ENCODE data around the gene SLC32A1. TPM values are rescaled to one million over a fixed set of nuclear protein-coding genes. Genes with fewer than 3 reads are reported as not detected.

The SLC32A1 gene, protein sequence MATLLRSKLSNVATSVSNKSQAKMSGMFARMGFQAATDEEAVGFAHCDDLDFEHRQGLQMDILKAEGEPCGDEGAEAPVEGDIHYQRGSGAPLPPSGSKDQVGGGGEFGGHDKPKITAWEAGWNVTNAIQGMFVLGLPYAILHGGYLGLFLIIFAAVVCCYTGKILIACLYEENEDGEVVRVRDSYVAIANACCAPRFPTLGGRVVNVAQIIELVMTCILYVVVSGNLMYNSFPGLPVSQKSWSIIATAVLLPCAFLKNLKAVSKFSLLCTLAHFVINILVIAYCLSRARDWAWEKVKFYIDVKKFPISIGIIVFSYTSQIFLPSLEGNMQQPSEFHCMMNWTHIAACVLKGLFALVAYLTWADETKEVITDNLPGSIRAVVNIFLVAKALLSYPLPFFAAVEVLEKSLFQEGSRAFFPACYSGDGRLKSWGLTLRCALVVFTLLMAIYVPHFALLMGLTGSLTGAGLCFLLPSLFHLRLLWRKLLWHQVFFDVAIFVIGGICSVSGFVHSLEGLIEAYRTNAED
- total RNA-seq, result 6.4 TPM

DNA sequence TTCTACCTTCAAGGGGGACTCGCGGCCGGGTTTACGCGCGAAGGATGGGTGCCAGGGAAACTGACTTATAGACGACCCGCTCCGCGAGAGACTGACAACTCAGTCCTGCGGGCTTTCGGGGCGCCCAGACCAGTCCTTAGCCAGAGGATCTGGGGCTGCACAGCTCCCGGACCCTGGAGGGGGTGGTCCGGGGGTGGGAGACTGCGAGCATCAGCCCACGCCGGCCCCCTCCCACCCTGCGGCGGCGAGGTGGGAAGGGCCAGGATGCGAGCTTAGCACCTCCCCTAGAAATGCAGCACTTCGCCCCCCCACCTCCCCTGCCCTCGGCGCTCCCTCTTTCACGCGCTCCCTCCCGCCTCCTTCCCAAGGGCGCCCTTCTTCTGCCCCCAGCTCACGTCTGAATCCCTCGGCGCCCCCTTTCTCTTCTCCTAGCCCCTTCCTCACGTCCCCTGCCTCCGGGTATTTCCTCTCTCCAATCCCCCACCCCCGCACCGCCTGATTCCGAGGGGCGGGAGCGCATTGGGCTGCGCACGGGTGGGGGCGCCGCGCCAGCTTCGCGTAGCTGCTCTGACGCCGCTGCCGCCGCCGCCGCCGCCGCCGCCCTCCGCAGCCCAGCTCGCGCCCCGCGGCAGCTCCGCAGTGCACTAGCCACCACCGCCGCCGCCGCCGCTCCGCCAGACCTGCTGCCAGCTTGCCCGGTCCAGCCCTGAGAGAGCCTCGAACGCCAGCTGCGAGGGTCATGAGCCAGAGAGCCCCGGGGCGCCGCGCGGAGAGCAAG is at the start of gene SLC32A1:
Gene SLC32A1 (plus strand): TSS at position 639 of the 778 bp plus-strand sequence. CDS start 239 bp downstream, outside the sequence.
- DNase-seq, result no peak

DNA sequence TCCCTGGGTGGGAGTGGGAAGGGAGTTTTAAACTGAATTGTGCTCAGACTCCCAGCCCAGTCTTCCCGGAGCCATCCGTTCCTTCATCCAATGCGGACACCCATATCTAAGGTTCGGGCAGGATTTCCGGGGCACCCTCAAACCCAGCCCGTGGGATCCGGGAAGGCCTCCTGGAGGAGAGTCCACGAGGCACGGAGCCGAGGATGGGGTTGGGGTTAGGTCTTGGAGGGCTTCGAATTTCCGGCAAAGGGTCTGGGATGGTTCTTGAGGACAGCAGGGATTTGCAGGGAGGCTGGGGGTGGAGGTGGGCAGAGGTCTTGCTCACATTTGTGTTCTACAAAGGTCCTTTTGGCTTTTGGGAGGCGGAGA is 49.5 kb upstream of the SLC32A1 start:
- DNase-seq, result peak; percentile 15

DNA sequence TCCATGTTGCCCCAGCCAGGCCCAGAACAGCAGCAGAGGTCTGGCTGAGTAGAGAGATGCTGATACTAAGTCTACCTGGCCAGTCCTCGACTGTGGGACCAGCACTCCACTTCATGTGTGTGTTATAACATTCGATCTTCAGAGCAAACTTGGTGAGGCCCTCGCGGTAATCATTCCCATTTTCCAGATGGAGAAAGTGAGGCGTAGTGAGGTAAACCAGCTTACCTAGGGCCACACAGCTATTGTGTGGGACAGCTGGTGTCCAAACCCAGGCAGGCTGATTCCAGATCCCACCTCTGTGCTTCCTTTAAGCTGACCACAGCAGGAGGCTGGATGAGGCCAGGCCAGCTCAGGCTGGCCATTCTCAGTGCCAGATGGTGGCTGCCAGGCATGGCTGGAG is 47.7 kb upstream of the SLC32A1 start:
- DNase-seq, result no peak

DNA sequence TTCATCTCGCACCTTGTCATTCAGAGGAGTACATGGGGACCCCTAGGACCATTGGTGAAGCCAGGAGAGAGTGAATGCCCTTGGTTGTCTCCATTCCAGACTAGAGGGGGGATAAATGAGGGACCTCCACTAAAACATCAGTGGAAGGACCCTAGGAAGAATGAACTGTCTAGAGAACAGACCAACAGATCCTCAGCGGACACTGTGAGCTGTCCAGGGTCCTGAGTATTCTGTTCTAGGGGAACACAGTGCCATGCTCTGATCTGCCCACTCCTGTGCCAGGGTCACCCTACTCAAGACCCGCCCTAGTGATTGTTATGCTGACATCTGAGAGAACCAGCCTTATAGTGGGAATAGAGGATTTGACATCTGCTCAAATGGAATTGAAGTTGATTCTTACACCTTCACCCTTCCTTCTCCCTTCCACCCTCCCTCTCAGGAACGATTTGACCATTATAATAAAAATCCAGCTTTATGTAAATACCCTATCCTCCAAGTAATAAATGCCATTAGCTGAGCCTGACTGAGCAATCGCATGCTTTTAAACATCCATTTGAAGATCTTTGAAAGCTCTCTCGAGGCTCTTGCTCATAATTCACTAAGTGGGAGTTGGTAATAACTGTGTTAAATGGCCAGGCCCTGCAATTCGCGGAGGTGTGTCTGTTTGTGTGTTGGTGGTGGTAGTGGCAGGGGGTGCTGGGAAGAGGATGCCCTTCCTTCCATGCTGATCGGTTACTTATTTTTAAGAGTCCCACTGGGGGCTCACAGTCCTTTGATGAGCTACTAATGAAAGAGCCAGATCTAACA is 43.6 kb upstream of the SLC32A1 start:
- DNase-seq, result no peak

DNA sequence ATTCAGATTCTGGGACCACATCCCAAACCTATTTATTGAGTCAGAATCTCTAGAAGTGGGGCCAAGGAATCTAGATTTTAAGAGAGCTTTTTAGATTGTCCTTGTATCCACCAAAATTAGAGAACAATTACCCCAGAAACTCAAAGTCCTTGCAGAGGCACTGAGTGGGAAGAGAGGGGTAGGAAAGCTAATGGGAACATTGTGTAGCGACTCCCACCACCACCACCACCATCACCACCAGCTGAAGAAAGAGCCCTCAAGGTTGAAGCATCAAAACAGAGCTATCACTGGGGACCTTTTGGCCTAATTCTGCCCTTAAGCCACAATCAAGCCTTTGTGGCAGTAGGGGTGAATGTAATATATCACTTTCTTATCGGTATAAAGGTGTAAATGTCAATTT is 39.0 kb upstream of the SLC32A1 start:
- no peak for DNase-seq

DNA sequence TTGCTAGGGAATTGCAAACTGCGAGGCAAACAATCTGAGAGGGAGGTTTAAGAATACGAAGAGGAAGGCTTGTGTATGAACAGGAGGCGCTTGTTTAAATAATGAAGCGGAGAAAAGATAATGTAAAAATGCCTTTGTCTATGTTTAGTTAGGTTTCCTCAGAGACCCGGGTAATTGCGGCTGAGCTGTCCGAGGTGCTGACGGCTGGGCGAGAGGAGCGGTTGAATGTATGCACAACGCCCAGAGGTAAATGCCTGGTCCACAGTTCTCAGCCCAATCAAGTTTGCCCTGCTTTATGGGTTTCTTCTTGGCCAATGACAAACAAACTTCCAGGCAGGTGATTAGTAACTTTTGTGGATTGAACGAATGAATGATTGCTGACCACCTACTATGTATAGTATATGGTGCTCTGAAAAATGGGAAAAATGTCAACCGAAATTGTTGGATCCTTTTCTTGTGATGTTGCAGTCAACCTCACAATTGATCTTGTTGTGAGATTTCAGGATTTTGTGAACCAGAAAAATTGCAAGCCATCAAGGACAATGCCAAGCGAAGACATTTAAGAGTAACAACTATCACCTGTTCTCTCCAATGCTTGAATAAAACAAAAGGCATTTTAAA is 38.3 kb upstream of the SLC32A1 start:
- DNase-seq, result no peak

DNA sequence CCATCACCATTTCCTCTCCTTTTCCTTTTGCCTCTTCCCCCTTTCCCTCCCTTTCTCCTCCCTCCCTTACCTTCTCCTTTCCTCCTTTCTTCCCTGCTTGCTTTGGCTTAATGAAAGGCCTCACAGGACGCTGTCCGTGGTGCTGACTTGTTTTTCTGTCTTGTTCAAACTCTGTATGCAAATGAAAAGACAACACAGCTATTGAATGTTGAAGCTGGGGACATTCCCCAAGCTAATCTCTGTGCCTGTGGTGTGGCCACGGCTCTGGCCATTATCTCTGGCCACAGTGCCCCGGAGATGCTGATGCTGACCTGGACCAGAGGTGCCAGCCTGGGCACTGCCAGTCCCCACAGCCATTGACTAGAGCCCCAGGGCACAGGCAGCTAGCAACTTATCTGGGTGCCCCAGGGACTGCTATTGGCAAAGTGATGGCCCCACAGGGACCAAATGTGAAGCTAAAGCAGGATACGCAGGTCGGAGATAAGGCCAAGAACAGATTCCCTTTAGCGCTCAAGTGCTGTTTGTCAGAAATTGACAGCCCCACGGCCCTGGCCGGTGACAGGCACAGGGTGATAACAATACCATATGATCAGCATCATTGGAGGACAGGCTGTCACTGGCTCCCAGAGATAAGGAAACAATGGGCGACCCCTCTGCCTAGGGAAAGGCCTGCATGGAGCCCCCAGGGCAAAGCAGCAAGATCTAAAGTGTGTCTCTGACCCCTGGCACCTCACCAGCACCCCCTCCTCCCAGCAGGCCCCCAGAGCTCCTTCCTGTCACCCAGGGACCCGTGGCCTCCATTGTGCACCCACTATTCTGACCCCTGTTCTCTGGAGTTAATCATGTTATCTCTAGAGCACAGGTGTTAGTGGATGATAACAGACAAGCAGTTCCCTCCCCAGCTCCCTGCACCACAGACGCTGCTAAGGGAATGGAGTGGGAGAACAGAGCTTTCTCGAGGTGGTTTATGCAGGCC is 31.6 kb upstream of the SLC32A1 start:
- peak; percentile 6 for DNase-seq

DNA sequence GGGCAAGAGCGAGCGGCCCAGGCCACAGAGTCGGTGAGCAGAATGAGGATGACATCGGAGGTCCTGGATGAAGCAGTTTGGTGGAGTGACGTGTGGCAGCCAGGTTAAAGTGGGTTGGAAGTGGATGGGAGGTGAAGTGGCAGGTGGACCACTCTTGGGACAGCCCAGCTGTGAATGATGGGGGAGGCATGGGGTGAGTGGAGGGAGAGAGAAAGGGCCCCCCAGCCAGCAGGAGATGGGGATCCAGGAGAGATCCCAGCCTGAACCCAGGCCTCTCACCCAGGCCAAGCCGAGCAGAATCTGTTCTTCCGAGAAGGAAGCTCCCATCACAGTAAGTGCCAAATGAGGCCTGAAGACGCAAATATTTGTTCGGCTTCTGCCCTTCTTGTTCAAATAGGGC is 27.0 kb upstream of the SLC32A1 start:
- DNase-seq, result no peak

DNA sequence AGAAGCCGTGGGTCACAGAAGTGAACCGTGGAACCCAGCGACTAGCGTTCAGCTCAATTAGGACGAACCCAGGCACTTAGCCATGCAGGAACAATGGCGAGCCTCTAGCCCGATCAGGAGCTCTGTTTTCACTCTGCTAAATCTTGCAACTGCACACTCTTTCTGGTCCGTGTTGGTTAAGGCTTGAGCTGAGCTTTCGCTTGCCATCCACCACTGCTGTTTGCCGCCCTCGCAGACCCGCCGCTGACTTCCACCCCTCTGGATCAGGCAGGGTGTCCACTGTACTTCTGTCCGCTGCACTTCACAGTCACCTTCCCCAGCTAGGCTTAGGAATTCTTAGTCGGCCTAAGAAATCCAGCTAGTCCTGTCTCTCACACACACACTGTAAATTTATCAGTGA is 25.7 kb upstream of the SLC32A1 start:
- DNase-seq, result no peak

DNA sequence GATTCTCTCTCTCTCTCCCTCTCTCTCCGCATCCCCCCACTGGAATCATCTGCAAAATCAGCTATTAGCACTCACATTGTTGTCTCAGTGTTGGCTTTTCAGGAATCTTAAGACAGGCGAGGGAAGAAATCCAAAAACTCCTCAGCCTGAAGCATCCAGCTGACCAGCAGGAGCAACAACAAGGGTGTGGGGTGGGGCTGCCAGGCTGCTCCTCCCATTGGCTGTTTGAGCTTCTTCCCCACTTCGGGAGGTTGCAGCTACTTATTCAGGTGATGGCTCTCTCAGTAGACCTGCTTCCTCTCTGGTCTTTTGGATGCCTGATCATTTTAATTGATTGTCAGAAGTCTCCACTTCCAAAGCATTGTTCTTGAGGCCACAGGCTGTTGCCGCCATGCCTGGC is 24.1 kb upstream of the SLC32A1 start:
- DNase-seq, result no peak

DNA sequence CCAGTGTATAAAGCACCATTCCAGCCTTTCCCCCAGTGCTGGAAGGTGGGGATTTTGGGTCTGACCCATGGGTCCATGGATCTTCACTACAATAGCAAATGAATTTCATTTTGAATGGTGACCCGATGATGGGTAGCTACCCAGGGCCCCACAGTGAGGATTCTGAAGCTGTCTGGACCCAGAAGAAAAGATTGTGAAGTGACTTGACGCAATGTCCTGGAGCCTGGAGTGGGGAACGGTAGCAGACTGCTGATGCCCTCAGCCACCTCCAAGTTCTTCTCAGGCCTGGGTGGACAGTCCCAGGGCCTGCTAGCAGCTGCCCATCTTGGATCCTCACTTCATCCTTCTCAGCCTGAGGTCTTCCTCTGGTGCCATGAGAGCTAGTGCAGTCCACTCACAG is 23.4 kb upstream of the SLC32A1 start:
- no peak for DNase-seq

DNA sequence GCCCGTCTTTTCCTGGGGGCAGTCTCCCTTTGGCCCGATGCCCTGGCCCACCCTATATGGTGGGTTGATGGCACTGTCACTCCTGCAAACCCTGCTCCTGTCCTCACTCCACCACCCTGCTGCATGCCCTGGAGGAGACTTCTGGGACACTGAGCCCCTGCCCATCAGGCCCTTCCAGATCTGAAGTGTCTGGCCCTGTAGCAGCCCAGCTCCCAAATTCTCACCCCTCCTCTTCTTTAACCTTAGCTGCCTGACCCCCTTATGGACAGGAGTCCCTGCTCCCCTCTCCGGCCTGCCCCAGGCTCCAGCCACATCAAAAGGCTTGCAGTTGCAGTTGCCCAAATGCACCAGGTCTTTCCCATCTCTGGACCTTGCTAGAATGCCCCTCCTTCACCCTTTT is 20.8 kb upstream of the SLC32A1 start:
- no peak for DNase-seq

DNA sequence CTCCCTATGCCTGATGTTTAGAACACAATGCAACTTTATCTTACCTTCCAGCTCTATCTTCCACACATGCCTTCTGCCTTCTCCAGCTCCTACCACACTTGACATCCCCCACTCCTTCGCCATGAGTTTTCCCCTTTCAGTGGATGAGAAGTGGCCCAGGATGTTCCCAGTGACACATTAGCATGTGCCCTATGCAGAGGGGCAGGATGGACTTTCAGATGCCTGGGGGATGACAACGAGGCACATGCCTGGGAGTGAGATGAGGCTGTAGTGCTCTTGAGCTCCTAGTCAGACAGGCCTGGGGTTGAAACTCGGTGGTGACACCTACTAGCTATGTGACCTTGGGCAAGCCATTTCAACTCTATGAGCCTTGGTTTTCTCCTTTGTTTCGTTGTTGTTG is 20.1 kb upstream of the SLC32A1 start:
- DNase-seq, result no peak

DNA sequence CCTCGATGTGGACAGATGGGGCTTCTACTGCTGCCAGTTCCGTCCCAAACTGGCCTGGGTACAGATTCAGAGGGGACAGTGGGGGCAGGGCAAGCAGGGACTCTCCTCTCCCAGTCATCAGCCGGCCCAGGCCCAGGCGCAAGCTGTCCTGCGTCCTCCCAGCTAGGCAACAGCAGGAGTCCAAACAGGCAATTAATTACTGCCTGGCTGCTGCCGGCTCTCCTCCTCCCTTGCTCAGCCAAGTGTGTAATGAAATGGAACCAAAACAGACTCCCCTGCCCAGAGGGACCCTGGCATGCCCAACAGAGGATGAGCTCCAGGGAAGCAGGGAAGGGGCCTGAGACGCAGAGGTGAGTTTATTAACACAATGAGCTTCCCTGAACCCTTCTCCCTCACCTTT is 17.8 kb upstream of the SLC32A1 start:
- DNase-seq, result no peak

DNA sequence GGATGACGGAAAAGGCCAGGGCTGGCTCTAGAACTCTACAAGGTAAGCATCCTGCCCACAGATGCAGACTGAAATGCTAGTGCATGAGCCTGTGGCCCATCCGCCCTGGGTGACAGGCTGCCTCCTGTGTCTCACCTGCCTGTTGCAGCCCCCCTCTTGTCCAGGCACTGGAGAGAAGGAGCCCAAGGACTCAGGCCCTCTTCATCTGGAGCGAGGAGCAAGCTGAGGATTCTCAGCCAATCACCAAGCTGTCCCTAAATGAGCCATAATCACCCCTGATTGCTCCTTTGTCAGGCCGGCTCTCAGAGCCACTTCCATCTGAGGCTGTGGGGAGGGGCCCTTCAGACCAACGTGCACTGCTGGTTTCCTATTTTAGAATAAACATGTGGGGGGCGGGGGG is 10.0 kb upstream of the SLC32A1 start:
- no peak for DNase-seq

DNA sequence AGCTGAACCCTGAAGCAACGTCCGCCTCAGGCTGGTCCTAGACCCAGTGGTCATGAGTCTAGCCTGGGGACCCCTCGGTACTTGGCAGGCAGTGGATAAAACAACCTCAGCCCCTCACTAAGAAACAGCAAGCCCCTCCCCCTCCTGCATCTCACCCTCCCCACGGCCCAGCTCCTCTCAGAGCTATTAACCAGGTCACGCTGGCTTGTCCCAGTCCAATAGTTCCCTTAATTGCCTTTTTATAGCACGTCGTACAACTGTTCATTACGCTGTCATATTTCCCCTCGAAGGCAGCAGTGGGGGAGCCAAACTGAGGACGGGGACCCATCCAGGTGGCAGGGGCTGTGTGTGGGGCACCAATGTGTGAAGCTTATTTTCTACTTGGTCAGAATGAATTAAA is 8.6 kb upstream of the SLC32A1 start:
- no peak for DNase-seq

DNA sequence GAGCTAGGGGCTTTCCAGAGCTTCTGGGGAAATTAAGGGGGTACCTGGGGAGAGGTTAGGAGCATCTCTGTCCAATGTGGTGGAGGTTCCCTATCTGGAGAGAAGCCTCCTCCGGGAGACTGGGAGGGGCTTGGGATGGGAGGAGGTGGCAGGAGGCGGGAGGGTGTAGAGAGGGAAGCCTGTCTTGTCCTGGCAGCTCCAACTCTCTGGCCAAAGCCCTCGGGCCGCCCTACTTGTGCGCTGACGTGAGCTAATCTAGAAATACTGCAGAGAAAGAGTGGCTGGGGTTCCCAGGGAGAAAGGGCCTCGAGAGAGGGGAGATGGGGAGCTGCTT is 1.6 kb upstream of the SLC32A1 start:
- no peak for DNase-seq

DNA sequence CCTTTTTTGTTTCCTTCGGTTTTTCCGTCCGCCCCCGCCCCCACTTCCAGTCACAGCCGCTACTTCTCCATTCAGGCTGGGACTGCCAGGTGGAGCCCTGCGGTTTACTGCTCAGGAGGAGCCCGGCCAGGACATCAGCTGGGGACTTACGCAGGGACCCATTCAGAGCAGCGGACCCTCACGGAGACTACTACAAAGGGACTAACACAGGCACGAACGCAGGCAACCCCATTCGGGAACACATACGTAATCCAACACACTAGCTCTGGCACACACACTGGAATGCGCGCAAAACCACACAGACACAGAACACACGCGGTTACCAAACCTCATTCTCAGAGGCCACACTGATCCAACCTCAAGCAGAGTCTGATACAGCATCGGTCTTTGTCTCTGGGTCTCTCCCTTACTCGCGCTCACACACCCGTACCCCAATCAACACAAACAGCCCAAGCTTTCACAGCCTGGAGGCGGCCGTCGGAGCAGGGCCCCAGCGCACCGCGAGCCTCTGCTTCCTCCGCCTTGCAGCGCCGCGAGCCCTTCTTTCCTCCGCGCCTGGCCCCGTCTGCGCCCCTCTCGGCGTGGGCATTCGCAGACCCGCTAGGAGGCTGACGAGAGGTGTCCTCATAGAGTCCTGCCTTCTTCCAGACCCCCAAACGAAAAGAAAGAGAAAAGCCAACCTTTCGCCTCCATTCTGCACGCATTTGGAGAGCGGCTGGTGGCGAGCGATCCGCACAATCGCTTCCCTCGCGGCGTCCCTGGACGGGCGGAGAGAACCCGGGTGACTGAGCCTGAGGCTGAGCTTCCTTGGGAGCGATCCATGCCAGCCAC is 1.1 kb upstream of the SLC32A1 start:
- no peak for DNase-seq

DNA sequence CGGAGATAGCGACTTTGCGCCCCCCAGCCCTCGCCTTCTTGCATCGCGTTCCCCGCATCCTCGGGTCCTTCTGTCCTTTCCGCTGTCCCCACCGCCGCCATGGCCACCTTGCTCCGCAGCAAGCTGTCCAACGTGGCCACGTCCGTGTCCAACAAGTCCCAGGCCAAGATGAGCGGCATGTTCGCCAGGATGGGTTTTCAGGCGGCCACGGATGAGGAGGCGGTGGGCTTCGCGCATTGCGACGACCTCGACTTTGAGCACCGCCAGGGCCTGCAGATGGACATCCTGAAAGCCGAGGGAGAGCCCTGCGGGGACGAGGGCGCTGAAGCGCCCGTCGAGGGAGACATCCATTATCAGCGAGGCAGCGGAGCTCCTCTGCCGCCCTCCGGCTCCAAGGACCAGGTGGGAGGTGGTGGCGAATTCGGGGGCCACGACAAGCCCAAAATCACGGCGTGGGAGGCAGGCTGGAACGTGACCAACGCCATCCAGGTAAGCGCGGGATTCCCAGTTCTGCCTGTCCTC is 401 bp downstream of the SLC32A1 start:
- DNase-seq, result no peak

All from occipital lobe (tissue), 2 donors.